ENCODE measurements around the gene MPZ.
A peak's percentile ranks its signal among the peaks of the same experiment; 100 is the strongest.
"Not testable (repeated sequence)": the region's sequence is repeated elsewhere in the genome, so short reads cannot be mapped to it uniquely, and the experiment has no call there.

MPZ gene

DNA sequence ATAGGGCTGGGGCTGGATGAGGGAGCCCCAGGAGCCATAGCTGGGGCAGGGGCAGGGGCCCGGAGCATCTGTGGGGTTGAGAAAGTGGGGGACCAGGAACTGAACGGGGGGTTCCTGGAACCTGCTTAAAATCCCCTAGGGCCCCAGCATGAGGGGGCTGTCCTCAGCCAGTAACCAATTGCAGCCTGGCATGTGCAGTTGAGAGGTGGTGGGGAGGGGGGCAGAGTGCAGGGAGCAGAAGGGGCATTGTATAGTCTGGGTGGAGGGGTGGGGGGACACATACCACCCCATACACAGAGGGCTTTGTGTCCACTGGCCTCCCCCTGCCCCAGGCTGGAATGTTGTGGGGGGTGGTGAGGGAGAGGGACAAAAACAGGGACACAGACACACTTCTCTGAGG, at the start of gene MPZ:
Gene MPZ, minus strand, starts transcription at position 101 of the 400 bp plus-strand sequence. Its CDS starts 63 bp downstream, at position 38.
- no peak for DNase-seq (ENCODE audit: low spot score in 2 of 2)
- in situ Hi-C loops (cut with MboI; ENCODE audit: low sequenced_read_pairs) = no loop called here
- no peaks in the 10 kb centered on the region for H3K27me3 ChIP-seq (ENCODE audit: low read depth)
- peaks cover 24% of the 10 kb centered on the region for H3K4me1 ChIP-seq
- H3K9me3 ChIP-seq = no peaks in the 10 kb centered on the region
- H3K36me3 ChIP-seq (replicated peaks) = no peaks in the 10 kb centered on the region; the same call in 1 of the 2 replicates
- H3K4me3 ChIP-seq = no peak within 1 kb of the TSS

DNA sequence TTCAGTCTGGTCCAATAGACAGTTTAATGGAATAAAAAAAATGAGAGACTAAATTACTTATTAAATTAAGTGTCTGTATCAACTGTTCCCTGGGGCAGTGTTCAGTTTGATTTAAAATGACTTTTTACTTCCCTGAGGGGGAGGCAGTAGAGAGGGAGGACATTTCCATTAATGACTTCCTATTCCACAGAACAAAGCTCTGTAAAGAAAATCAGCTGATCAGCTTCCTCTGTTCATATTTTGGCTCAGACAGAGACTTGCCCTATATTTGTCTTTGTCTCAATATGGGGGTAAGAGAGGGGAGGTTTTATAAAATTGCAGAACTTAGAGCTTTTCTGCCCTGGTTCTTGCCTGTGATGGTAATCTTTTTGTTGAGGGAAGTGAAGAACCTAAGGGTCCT, 49.5 kb upstream of the MPZ start:
- in situ Hi-C loops (cut with MboI; ENCODE audit: low sequenced_read_pairs) = no loop called here
- DNase-seq (ENCODE audit: low spot score in 2 of 2) = no peak
- H3K4me3 ChIP-seq = no peak overlapping the region
- H3K4me1 ChIP-seq = no peaks in the 10 kb centered on the region
- H3K27me3 ChIP-seq (ENCODE audit: low read depth) = no peaks in the 10 kb centered on the region
- no peaks in the 10 kb centered on the region for H3K9me3 ChIP-seq
- H3K36me3 ChIP-seq (replicated peaks) = peaks cover 12% of the 10 kb centered on the region

DNA sequence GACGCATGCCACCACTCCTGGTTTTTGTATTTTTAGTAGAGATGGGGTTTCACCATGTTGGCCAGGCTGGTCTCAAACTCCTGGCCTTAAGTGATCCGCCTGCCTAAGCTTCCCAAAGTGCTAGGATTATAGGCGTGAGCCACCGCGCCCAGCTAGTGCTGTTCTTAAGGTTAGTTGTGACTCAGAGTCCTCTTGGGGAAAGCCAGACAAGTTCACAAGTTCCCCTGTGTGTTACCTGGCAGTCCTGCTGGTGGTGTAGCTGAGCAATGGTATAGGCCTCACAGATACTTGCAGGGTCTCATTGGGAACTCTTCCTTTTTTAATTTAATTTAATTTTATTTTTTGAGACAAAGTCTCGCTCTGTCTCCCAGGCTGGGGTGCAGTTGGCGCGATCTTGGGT, 47.3 kb upstream of the MPZ start:
- Histone ChIP-seq H3K36me3 (replicated peaks) (peaks cover 3% of the 10 kb centered on the region; the same call in 1 of the 2 replicates), H3K4me1 (no peaks in the 10 kb centered on the region), H3K4me3 (no peak overlapping the region), H3K9me3 (no peaks in the 10 kb centered on the region), H3K27me3 (ENCODE audit: low read depth) (no peaks in the 10 kb centered on the region)
- in situ Hi-C loops (cut with MboI; ENCODE audit: low sequenced_read_pairs) = no loop called here
- no peak for DNase-seq (ENCODE audit: low spot score in 2 of 2)

DNA sequence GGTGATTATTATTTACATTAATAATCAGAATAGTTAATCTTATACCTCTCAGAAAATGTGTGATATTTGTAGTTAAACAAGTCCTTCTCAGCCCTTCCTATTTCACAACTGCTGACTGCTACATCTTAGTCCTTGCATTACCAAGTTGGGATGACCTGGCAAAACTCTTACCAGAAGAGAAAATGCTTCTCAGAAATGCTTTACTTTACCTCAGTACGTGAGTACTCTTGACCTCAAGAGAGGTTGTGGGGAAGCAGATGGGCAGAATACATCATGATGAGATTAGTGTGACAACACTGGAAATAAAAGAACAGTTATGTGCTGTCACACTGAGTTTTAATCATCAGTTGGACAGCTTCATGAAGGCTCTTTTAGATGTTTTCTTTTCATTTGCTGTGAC, 41.7 kb upstream of the MPZ start:
- Histone ChIP-seq H3K36me3 (replicated peaks) (peaks cover 4% of the 10 kb centered on the region; the same call in 1 of the 2 replicates), H3K4me3 (no peak overlapping the region), H3K27me3 (ENCODE audit: low read depth) (no peaks in the 10 kb centered on the region), H3K9me3 (no peaks in the 10 kb centered on the region), H3K4me1 (no peaks in the 10 kb centered on the region)
- in situ Hi-C loops (cut with MboI; ENCODE audit: low sequenced_read_pairs) = no loop called here
- DNase-seq (ENCODE audit: low spot score in 2 of 2) = no peak

DNA sequence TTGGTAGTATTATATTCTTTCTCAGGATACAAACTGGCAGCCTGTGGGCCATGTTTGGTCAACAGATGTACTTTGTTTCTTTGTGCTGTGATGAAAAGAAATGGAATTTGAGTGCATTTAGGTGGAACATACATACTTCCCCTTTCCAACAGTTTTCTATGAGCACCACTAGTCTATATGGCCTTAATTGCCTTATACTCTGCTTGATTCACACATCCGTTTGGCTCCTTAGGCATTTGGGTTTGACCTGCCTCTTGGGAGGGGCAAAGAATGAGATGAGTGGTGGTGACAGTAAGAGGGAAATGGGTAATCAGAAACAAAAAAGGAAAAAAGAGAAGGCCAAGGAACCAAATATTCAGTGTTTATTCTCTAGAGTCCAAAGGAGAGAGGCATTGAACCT, 40.9 kb upstream of the MPZ start:
- no peak for DNase-seq (ENCODE audit: low spot score in 2 of 2)
- Histone ChIP-seq H3K36me3 (replicated peaks) (peaks cover 7% of the 10 kb centered on the region; the same call in 1 of the 2 replicates), H3K4me1 (no peaks in the 10 kb centered on the region), H3K4me3 (no peak overlapping the region), H3K27me3 (ENCODE audit: low read depth) (no peaks in the 10 kb centered on the region), H3K9me3 (no peaks in the 10 kb centered on the region)
- in situ Hi-C loops (cut with MboI; ENCODE audit: low sequenced_read_pairs) = no loop called here

DNA sequence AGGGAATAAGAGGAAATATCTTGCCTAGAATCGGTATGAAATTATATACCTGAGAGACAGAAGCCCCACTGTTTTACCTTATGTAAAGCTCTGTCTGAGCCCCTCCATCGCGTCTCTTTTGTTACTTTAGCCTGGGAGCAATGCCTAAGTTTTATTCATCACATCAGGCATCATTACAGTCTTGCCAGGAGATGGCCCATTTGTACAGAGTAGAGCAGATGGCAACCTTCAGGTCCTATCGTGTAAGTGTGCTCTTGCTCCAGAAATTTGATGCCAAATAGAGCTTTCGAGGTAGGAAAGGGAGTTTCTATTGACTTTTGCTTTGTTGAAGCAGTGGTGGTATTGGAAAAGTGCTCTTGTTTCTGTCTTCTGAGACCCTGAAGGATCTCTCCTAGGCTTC, 33.1 kb upstream of the MPZ start:
- no peak for DNase-seq (ENCODE audit: low spot score in 2 of 2)
- peaks cover 46% of the 10 kb centered on the region for H3K36me3 ChIP-seq (replicated peaks)

DNA sequence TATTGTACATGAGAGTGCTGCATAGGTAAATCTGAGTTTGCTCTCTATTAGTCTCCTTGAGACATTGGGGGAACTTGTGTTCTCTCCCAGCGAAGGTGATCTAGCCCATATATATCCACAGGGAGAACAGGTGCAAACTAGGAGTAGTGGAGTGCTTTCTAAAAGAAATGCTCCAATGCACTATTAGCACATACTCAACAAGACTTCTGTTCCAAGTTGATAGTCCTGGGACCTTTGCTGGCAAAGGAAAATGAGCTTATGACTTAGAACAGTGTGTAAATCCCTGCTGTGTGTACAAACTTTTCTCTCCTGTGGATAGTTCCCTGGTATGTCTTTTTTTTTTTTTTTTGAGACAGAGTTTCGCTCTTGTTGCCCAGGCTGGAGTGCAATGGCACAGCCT, 32.4 kb upstream of the MPZ start:
- DNase-seq (ENCODE audit: low spot score in 2 of 2) = no peak
- Histone ChIP-seq H3K27me3 (ENCODE audit: low read depth) (no peaks in the 10 kb centered on the region), H3K4me3 (no peak overlapping the region), H3K4me1 (no peaks in the 10 kb centered on the region; the same call in 1 of the 2 replicates), H3K9me3 (no peaks in the 10 kb centered on the region), H3K36me3 (replicated peaks) (peaks cover 48% of the 10 kb centered on the region)
- in situ Hi-C loops (cut with MboI; ENCODE audit: low sequenced_read_pairs) = no loop called here

More for the DNA sequence above, 33.1 kb upstream of the MPZ start:
- Histone ChIP-seq H3K4me1 (no peaks in the 10 kb centered on the region; the same call in 1 of the 2 replicates), H3K9me3 (no peaks in the 10 kb centered on the region), H3K27me3 (ENCODE audit: low read depth) (no peaks in the 10 kb centered on the region), H3K4me3 (no peak overlapping the region)
- in situ Hi-C loops (cut with MboI; ENCODE audit: low sequenced_read_pairs) = no loop called here

DNA sequence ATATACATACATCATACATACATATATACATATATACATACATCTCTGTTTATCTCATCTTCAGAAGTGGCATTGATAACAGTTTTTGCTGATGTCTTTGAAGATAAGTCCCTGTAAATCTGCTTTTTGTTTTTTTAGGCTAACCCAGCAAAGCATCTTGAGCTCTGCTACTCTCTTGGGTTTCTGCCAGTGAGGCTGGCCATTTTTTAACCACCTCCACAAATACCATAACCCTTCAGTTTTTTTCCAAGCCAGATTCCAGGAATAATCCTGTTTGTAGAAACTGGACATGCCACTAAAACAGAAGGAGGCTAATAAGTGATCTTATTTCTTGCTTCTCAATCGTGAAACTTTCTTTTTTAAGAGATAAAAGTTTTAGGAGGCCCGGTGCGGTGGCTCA, 26.0 kb upstream of the MPZ start:
- DNase-seq (ENCODE audit: low spot score in 2 of 2) = no peak
- in situ Hi-C loops (cut with MboI; ENCODE audit: low sequenced_read_pairs) = no loop called here
- Histone ChIP-seq H3K4me3 (no peak overlapping the region), H3K27me3 (ENCODE audit: low read depth) (no peaks in the 10 kb centered on the region), H3K36me3 (replicated peaks) (peaks cover 55% of the 10 kb centered on the region), H3K9me3 (no peaks in the 10 kb centered on the region), H3K4me1 (no peaks in the 10 kb centered on the region)

DNA sequence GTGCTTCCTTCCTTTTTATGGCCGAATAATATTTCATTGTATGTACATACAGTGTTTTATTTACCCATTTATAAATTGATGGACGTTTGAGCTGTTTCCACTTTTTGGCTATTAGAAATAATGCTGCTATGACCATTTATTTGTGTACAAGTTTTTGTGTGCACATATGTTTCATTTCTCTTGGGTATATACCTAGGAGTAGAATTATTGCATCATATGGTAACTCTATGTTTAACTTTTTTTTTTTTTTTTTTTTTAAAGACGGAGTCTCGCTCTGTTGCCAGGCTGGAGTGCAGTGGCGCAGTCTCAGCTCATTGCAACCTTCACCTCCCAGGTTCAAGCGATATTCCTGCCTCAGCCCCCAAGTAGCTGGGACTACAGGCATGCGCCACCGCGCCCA, 23.4 kb upstream of the MPZ start:
- Histone ChIP-seq H3K4me1 (peaks cover 12% of the 10 kb centered on the region), H3K36me3 (replicated peaks) (peaks cover 69% of the 10 kb centered on the region), H3K9me3 (no peaks in the 10 kb centered on the region), H3K27me3 (ENCODE audit: low read depth) (no peaks in the 10 kb centered on the region), H3K4me3 (no peak overlapping the region)
- in situ Hi-C loops (cut with MboI; ENCODE audit: low sequenced_read_pairs) = no loop called here
- DNase-seq (ENCODE audit: low spot score in 2 of 2) = no peak

DNA sequence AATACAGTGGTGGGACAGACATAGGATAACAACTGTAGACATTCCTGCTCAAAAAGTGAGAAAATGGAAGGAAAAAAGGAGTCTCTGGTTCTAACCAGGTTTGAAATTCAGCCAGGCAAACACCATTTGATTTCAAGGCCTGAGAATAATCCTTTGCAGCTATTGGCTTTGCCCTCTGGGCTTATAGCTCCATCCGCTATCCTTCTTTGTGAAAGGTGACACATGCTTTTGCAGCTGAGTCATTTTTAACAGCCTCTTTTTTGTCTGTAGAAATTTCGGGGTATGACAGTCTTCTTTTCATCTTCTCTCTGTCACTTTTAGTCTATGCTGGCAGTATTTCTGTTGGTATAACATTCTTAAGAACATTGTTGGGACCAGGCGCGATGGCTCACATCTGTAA, 20.6 kb upstream of the MPZ start:
- in situ Hi-C loops (cut with MboI; ENCODE audit: low sequenced_read_pairs) = no loop called here
- Histone ChIP-seq H3K9me3 (no peaks in the 10 kb centered on the region), H3K4me1 (peaks cover 12% of the 10 kb centered on the region), H3K27me3 (ENCODE audit: low read depth) (no peaks in the 10 kb centered on the region), H3K4me3 (no peak overlapping the region), H3K36me3 (replicated peaks) (peaks cover 78% of the 10 kb centered on the region)
- DNase-seq (ENCODE audit: low spot score in 2 of 2) = peak in 1 of 2 experiments; percentile 21

DNA sequence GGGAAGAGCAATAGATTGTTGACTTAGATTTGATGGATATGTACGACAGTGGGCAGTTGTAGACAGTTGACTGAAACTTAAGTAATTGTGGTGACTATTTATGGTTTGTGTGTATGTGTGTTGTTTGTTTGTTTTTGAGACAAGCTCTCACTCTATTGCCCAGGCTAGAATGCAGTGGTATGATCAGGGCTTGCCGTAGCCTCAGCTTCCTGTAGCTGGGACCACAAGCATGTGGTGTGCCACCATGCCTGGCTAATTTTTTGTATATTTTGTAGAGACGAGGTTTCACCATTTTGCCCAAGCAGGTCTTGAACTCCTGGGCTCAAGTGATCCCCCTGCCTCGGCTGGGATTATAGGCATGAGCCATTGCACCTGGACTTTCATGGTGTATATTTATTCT, 14.3 kb upstream of the MPZ start:
- Histone ChIP-seq H3K27me3 (ENCODE audit: low read depth) (no peaks in the 10 kb centered on the region), H3K9me3 (no peaks in the 10 kb centered on the region), H3K36me3 (replicated peaks) (peaks cover 42% of the 10 kb centered on the region), H3K4me3 (no peak overlapping the region), H3K4me1 (no peaks in the 10 kb centered on the region; the same call in 1 of the 2 replicates)
- DNase-seq (ENCODE audit: low spot score in 2 of 2) = no peak
- in situ Hi-C loops (cut with MboI; ENCODE audit: low sequenced_read_pairs) = no loop called here

DNA sequence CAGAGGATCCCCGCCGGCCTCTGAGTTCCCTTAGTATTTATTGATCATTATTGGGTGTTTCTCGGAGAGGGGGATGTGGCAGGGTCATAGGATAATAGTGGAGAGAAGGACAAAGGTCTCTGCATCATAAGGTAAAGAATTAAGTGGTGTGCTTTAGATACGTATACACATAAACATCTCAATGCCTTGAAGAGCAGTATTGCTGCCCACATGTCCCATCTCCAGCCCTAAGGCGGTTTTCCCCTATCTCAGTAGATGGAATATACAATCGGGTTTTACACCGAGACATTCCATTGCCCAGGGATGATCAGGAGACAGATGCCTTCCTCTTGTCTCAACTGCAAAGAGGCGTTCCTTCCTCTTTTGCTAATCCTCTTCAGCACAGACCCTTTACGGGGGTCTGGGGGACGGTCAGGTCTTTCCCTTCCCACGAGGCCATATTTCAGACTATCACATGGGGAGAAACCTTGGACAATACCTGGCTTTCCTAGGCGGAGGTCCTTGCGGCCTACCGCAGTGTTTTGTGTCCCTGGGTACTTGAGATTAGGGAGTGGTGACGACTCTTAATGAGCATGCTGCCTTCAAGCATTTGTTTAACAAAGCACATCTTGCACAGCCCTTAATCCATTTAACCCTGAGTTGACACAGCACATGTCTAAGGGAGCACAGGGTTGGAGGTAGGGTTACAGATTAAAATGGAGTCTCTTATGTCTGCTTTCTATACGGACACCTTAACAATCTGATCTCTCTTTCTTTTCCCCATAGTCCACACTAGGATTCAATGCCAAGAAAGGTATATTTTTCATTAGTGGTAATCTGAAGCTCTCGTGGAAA, 6.3 kb upstream of the MPZ start:
- H3K4me3 ChIP-seq; in situ Hi-C loops (cut with MboI; ENCODE audit: low sequenced_read_pairs): not testable (repeated sequence)

DNA sequence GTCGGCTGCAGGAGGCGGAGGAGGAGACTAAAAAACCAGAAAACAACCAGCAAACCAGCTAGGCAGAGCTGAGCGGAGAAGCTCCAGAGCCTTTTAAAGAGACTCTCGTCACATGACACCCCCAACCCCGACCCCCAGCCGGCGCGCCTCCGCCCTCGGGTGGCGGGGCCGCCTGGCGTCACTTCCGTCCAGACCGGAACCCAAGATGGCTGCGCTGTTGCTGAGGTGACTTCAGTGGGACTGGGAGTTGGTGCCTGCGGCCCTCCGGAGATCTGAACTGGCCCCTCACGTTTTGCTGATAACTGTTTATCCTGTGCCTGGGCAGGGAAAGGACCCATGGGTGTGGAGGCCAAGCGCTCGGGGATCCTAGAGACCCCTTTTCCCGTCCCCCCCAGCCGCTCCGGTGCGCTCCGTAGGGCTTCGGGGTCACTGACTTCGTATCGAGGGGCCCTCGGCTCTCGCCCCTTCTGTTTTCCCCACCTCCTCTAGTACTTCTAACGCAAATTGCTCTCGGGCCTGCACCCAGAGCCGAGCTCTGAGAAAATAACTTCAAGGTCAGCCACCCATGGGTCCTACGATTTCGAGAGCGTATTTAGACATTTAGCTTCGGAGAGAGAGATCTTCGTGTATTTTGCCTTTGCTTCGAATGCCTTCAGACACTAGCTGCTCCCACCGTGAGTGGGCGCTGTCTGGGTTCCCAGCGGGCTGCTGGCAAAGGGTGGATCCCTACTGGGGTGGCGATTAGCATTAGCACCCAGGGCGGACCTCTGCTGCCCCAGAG, 4.6 kb upstream of the MPZ start, which contains the start of gene SDHC:
Gene SDHC, plus strand, starts transcription at position 181 of the 781 bp plus-strand sequence. Its CDS starts 25 bp downstream, at position 206.
- Histone ChIP-seq H3K4me1 (peaks cover 28% of the 10 kb centered on the region), H3K9me3 (no peaks in the 10 kb centered on the region), H3K36me3 (replicated peaks) (peaks cover 3% of the 10 kb centered on the region), H3K4me3 (peak within 1 kb of the TSS; percentile 91), H3K27me3 (ENCODE audit: low read depth) (no peaks in the 10 kb centered on the region)
- in situ Hi-C loops (cut with MboI; ENCODE audit: low sequenced_read_pairs) = no loop called here
- peak; percentile 89 to 93 for DNase-seq (ENCODE audit: low spot score in 2 of 2)

More for the DNA sequence above, 6.3 kb upstream of the MPZ start:
- H3K27me3 ChIP-seq (ENCODE audit: low read depth); H3K36me3 ChIP-seq (replicated peaks); H3K9me3 ChIP-seq: not testable (repeated sequence)
- peaks cover 28% of the 10 kb centered on the region for H3K4me1 ChIP-seq
- DNase-seq (ENCODE audit: low spot score in 2 of 2) = peak; percentile 64 to 78

Data from HAP-1 (cell line).